NCI-H345 (cell line): ENCODE measurements around the gene C9orf153.
"Not testable (repeated sequence)": the region's sequence is repeated elsewhere in the genome, so short reads cannot be mapped to it uniquely, and the experiment has no call there.

Source experiments
- DNase-seq: peaks from one replicate; lab custom pipeline; 2025; lab: John Stamatoyannopoulos, UW

Gene C9orf153

DNA sequence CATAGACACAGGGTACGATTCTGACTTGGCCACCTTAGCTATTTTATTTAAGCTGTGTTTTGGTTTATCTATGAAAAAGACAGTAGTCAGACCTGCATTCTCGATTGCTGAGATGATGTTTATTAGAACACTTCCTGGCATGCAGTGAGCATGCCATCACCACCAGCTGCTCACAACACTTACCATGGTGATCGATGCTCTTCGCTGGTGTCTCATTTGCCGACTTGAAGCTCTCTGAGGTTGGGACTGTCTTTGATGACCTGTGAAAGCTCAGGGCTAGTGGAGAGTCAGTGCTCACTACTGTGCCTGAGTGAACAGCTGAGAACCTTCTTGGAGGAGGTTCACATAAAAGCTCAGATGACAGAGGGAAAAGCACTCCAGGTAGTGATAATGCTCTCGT lies 4.4 kb upstream of the C9orf153 start:
- DNase-seq, result no peak

DNA sequence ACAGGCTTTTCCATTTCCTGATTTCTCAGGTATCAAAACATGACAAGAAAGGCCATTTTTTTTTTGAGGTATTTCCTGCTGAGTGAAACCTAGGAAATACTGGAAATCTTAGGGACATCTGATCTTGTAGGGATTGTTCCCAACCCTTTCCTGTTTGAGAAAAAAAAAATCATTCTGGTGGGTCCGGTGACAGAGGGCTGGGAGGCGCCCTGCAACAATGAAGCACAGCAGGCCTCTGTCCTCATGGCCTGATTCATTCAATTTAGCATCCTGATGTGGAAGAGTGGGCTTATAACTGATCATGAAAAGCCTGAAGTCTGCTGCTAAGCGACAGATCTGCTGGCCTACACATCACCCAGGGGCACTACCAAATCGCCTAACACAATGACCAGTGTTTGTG lies 3.0 kb upstream of the C9orf153 start:
- DNase-seq, result no peak

DNA sequence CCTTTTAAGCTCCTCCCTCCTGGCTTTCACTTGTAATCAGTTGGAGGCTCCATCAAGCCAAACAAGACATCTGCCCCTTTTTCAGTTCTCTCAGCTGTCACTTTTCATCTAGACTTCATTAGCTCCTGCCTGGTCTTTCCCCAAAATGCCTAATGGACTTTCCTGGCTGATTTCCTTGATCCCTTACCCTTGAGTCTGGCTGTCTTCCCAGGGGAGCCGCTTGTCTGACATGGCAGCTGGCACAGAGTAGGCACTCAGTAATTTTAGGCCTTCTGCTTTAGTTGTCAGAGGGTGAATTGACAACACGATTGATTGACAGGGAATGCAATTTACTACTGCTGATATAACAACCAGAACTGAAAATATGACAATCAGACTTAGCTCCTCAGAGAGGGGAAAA lies 2.1 kb downstream of the C9orf153 start:
- DNase-seq, result no peak

DNA sequence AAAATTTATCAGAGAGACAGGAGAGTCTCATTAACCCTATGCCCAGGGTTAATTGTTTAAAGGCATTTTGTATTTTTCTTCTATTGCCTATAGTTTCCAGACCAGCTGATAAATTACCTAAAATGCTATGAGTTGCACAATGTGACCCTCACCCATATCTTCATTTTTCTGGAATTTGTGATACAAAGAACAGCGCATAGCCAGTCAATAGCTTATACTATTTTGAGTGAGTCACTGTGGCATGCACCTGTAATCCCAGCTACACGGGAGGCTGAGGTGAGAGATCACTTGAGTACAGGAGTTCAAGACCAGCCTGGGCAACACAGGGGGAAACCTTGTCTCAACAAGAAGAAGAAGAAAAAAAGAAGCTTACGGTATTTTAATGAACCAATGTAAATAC lies 2.8 kb downstream of the C9orf153 start:
- no peak for DNase-seq

DNA sequence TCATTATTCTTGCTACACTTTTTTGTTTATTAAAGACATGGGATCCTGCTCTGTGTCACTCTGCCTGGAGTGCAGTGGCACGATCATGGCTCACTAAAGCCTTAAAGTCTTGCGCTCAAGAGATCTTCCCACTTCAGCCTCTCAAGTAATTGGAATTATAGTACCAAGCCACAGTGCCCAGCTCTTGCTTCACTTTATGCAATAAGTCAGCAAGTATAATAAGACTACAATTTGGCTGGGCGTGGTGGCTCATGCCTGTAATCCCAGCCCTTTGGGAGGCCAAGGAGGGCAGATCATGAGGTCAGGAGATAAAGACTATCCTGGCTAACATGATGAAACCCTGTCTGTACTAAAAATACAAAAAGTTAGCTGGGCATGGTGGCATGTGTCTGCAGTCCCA lies 5.9 kb downstream of the C9orf153 start:
- no peak for DNase-seq

DNA sequence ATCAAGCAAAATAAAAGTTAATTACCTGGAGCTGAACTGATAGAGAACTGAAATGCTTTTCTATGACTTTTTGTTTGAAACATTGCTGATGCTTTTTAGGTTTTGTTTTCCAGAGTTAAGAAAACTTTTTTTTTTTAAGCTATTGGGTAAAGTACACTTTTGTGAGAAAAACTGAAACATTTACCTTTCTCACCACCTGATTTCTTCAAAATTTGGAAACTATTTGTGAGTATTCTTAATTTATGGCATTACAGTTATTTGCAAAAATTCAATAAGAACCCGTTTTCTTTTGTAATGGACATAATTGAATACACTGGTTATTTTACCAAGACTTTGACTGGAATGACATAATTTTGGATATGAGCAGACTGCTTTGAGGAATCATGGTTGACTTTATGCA lies 6.6 kb downstream of the C9orf153 start:
- DNase-seq, result no peak

DNA sequence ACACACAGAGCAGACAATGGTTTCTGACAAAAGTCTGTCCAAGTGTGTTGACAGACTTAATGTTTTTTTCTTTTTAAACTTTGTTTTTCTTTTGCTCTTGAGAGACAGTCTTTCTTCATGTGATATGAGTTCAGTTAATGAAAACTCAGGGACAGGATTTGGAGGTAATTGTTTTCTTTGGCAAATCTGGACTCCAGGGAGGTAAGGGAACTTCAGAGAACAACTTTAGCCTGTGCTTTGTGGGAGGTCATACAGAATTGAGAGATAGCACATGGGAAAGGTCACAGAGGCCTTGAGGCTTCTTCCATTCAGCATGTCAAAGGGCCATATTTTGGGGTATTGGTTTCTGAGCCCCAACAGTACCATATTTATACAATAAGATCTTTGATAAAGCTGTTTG lies 9.3 kb downstream of the C9orf153 start:
- DNase-seq, result no peak

DNA sequence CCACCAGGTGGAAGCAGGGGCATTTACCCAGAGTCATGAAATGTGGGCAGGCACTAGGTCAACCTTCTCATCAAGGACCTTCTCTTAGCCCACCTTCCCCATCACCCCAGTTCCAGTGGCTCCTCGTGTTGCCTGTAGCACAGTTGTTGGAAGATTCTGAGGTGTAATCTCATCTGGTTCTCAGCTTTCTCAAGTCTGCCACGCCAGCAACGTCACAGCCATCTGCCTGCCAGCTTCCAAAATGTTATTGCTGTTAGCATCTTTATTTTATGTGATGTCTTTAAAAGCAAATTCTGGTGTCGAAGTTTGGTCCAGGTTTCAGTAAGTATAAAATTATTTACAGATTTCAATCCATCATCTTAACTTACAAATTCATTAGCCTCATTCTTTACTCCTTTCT lies 10.7 kb downstream of the C9orf153 start:
- DNase-seq, result no peak

DNA sequence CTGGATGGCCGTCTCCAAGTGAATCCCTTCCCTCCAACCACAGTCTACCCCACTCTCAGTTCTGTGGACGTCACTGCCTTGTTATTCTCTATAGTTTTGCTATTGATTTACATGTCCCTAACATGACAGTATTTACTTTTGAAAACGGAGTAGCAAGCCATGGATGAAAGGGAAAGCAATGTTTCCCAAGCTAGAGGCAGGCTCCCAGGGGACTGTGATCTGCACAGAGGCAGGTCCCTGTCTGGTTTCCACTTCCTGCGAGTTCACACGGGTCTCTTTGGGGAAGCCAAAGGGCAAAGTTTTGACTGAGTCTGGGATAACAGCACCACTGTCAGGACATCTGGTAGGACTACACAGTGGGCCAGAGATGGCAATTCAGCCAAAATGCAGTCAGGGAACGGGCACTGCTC lies 12.7 kb downstream of the C9orf153 start:
- peak; percentile 50 for DNase-seq

DNA sequence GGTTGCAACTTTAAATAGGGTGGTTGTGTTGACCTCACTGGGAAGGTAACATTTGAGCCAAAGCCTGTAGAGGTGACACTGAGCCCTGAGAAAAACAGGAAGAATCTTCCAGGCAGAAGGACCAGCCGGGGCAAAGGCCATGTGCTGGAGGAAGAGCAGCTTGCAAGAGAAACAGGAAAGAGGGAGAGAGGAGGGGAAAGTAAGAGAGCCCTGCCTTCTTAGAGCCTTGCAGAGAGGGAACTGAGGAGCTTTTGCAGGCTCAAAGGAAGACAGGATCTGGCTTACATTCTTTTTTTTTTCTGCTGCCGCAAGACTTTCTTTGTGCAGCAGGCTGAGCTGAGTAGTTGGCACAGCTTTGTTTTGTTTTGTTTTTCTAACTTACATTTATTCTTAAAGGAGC lies 17.4 kb downstream of the C9orf153 start:
- no peak for DNase-seq

DNA sequence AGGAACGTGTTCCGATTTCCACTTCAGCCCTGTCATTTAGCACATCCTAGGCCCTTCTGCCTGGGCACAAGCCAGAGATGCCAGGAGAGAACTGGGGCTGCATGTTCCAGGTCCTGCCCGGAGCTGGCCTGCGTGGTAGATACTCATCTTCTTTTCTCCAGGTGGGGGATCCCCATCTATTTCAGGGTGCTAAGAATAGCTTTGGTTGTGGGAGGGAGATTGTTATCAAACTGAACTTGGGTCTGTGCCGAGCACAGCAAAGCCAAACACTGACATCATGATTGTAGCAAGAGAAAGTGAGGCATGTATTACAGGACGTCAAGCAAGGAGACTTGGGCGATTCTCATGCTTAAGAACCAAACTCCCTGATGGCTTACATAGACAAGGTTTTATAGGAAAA lies 18.2 kb downstream of the C9orf153 start:
- no peak for DNase-seq

DNA sequence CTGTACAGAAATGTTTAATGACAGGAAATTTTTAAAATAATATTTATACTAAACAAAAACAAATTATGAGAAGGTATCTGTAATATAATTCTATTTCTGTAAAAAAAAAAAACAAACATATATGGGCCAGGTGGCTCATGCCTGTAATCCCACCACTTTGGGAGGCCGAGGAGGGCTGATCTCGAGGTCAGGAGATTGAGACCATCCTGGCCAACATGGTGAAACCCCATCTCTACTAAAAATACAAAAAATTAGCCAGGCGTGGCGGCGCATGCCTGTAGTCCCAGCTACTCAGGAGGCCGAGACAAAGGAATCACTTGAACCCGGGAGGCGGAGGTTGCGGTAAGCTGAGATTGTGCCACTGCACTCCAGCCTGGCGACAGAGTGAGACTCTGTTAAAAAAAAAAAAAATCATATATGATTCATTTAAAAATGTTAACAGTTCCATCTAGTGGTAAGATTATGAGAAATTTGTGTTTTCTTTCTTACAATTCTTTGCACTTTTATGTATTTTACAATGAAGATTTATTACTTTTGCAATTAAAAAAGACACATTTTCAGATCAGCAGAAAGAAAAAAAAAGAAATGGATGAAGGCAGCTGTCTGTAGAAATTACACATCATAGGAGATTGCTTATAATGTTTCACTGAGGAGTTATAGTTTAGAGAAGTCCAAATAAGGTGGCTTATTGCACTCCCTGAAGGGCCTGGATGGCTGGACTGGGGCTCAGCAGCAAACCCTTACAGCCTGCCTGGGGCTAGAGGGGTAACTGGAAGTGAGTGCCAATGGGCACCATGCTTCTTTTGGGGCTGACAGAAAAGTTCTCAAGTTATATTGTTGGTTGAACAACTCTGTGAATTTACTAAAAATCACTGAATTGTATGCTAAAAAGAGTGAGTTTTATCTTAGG lies 20.3 kb downstream of the C9orf153 start:
- DNase-seq, result no peak

DNA sequence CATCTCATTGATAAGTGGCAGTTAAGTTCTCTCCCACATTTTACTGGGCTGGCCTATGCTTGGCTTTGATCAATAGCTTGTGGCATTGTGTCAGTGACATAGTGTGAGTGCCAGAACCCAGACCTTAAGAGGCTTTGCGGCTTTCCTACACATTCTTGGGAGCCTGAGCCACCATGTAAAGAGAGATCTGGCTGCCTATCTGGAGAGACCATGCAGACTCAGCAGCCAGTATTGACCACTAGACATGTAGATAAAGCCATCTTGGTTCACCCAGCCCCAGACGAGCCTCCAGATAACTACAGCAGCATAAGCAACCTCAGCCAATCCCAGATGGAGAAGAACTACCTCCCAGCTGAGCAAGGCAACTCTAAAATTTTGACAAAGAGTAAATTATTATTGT lies 28.6 kb downstream of the C9orf153 start:
- DNase-seq, result no peak

DNA sequence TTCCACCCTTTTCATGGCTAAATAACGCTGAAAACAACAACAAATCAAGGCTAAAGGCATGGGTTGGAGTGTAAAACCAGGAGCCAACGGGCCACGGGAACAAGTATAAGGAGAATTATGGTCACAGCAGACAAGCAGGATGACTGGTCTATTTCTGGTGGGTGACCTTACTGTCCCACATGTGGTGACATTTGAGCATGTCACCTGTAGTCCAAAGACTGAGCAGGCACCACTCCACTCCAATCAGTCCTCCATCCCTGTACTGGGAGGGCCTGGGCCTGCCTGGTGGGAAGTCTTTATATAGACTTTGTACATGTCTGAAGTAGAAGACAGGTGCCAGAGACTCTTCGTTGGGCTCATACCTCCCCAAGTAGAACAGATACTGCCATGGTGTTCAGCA lies 36.8 kb downstream of the C9orf153 start:
- no peak for DNase-seq

DNA sequence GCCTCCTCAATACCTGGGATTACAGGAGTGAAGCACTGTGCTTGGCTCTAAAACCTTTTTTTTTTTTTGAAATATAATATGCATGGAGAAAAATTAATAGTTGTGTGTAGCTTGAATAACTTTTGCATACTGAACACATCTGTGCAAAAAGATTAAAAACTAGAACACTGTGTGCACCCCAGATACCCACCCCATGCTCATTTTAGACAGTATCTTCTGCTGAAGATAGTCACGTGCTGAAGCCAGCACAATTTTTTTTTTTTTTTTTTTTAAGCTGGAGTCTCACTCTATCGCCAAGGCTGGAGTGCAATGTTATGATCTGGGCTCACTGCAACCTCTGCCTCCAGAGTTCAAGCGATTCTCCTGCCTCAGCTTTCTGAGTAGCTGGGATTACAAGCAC lies 39.9 kb downstream of the C9orf153 start:
- no peak for DNase-seq

DNA sequence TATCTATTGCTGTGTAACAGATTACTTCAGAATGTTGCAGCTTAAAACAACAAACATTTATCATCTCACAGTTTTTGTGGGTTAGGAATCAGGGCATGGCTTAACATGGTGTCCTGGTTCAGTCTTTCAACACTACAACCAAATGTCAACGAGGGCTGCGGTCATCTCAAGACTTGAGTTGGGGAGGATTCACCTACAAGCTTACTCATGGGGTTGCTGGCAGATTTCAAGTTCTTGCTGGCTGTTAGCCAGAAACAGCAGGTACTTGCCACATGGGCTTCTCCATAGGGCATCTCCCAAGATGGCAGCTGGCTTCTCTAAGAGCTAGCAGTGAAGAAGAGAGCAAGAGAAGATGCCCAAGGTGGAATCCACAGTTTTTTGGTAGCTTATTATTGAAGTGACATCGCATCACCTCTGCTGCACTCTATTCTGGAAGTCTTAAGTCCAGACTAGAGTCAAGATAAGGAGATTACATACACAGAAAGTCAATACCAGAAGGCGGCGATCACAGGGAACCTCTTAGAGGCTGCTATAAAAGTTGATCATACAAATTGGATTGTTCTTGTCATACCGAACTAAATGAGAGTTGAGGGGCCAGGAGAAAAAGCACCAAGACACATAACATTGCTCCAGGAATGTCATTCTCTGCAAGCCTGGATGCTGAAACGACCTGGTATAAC lies 42.2 kb downstream of the C9orf153 start:
- no peak for DNase-seq

DNA sequence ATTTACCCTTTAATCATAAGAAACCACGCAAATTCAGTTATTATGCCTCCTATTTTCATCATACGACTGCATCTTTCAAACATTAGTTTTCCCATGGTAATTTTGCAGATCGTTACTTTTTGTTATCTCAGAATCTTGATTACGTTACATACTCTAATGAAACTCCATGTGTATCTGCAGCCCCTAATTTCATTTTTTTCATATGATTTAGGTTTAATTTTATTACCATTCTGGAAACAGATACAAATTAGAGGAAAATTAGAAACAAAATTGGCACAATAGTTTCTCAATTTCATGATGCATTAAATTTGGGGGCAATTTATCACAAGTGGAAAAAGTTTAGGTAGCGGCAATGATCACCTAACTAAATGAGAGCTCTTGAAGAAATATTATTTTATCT lies 52.3 kb downstream of the C9orf153 start:
- no peak for DNase-seq

DNA sequence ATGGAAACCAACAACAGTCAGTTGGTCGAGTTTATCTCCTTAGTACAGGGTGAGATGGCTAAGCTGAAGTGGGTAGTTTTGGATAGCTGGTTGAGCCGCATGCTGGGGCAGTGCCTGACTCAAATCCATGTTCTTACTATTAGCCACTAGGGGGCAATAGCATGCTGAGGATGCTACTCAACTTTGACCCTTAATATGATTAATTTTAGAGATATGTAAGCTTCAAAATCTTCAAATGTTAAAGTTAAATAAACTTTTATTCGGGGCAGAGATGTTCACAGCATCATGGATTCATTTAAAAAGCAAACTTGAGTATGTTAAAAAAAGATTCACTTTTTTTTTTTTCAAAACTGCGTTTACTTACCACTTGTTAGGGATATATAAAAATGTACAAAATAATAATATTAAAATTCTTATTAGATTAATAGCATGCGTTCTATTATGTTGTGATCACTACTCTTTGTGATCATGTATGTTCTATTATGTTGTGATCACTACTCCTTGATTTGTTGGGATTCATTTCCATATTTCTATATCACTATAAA lies 57.0 kb downstream of the C9orf153 start:
- peak; percentile 15 for DNase-seq

DNA sequence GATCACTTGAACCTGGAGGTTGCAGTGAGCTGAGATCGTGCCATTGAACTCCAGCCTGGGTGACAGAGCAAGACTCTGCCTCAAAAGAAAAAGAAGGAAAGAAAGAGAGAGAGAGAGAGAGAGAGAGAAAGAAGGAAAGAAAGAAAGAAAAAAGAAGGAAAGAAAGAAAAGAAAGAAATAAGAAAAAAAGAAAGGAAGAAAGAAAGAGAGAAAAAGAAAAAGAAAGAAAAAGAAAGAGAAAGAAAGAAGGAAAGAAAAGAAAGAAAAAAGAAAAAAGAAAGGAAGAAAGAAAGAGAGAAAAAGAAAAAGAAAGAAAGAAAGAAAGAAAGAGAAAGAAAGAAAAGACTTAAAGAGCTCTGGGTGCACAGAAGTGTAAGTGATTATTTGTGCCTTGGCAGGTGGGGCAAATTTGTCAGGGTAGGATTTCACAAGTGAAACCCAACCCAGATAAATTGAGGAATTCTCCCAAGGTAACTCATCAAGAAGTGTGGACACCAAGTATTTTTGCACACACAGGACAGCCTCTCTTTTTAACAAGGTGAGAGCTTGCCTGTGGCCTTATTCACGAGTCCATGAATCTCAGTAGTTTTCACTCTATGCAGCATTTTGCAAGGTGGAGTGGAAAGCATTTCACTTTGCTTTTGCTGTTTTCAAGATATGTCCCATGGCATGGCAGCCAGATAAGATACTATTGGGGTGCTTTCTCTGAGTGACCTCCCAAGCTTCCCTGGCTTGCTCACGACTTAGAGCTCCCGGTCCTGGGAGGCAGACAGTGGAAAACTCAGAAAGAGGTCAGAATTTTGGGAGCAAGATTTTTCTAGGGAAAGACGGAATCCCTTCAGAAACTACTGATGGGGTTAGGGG lies 57.8 kb downstream of the C9orf153 start:
- DNase-seq, result no peak

DNA sequence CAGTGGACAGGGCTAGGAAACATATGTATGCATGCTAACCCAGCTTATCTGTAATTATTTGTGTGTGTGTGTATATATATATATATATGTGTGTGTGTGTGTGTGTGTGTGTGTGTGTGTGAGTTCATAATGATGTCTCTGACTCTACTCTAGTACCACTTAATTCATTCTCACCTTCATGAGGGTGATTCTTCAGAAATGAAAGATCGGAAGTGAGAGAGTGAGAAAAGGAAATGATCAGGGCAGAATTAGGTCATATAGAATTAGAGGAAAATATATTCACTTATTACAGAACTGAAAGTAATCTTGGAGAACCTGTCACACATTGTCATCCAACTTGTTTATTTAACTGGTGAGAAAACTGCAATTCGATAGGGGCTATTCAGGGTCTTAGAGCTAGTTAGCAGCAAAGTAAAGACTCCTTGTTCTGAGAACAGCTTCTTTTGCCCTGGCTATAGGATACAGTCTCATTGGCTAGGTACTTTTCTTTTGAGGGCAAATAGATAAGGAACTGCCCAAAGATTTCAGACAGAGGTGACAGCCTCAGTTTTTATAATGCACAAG lies 58.8 kb downstream of the C9orf153 start:
- no peak for DNase-seq

DNA sequence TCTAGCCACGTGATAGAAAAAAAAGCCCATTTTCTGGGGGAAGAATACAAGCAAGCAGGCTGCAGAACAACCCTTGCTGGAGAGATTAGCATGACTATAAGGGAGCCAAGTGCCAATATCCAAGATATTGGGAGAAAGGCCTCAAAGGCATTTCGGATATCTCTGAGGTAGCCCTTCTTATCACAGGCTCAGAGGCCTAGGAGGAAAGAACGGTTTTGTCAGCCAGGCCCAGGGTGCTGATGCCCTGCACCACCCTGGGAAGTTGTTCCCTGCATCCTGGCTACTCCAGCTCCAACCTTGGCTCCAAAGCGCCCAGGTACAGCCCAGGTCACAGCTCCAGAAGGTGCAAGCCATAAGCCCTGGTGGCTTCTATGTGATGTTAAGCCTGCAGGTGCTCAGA lies 66.4 kb downstream of the C9orf153 start:
- DNase-seq, result no peak

DNA sequence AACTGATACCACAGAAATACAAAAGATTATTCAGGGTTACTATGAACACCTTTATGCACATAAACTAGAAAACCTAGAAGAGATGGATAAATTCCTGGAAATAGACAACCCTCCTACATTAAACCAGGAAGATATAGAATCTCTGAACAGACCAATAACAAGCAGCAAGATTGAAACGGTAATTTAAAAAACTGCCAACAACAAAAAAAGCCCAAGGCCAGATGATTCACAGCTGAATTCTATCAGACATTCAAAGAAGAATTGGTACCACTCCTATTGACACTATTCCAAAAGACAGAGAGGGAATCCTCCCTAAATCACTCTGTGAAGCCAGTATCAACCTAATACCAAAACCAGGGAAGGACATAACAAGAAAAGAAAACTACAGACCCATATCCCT lies 68.8 kb downstream of the C9orf153 start:
- DNase-seq, result not testable (repeated sequence)
